ENCODE results near the gene GTF2F2. TPM values are rescaled to one million over a fixed set of nuclear protein-coding genes. Genes with fewer than 3 reads are reported as not detected.

The GTF2F2 gene
- total and polyA plus RNA-seq, 2 experiments from 2014 or later: 15.5 to 21.3 TPM

GRCh38 chr13:45200701-45201232 lies 80.5 kb downstream of the GTF2F2 start, which contains the start of gene KCTD4:
Gene KCTD4 (minus strand): TSS chr13:45201045. CDS start chr13:45194567, 6,478 bp downstream.
- no peaks in the 10 kb centered on the region for H3K27me3 ChIP-seq
- H3K4me3 ChIP-seq: no peak within 1 kb of the TSS
- peaks cover 4% of the 10 kb centered on the region for H3K4me1 ChIP-seq (ENCODE audit: low read depth)
- no peak within 1 kb of the TSS for H3K27ac ChIP-seq
- no peak for TF ChIP-seq CTCF (IDR thresholded peaks at IDR 0.05; ENCODE audit: low read depth, low read length)
- H3K9me3 ChIP-seq (ENCODE audit: low read depth): no peaks in the 10 kb centered on the region
- H3K36me3 ChIP-seq: no peaks in the 10 kb centered on the region
- peak in 1 of 2 donors; percentile 11 for DNase-seq (ENCODE audit: low read depth in 1 of 2, low spot score in 1 of 2)

DNA sequence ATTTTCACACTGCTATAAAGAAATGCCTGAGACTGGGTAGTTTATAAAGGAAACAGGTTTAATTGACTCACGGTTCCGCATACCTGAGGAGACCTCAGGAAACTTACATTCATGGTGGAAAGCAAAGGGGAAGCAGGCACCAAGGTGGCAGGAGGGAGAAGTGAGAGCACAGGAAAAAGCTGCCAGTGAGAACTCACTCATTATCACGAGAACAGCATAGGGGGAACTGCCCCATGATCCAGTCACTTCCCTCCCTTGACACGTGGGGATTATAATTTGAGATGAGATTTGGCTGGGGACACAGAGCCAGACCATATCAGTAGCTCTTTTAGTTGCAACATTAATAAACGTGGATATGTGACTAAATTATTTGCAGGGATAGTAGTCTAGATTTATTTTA lies 84.8 kb downstream of the GTF2F2 start:
- TF ChIP-seq CTCF (IDR thresholded peaks at IDR 0.05; ENCODE audit: low read depth, low read length): no peak

DNA sequence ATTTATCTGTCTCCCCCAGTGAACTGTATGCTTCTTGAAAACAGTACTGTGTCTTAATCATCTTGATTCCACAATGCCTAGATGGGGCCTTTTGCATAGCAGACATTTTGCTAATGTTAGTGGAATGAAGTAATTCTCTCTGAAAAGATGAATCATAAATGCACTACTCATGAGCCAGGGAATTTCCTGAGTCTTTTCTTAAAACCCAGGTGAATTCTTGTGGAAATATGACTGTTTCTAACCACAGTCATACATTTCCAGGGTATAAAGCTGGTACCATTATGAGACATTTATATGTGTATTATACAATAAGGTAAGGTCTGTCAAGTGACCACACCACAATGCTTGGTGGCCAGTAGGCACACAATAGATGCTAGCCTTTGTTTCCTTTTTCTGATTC lies 86.0 kb downstream of the GTF2F2 start:
- Histone ChIP-seq H3K4me1 (ENCODE audit: low read depth) (no peaks in the 10 kb centered on the region), H3K9me3 (ENCODE audit: low read depth) (no peaks in the 10 kb centered on the region), H3K27me3 (no peaks in the 10 kb centered on the region), H3K36me3 (peaks cover 5% of the 10 kb centered on the region), H3K27ac (no peak overlapping the region), H3K4me3 (no peak overlapping the region)
- DNase-seq (ENCODE audit: low read depth in 1 of 2, low spot score in 1 of 2): peak in 1 of 2 donors; percentile 85
- TF ChIP-seq CTCF (IDR thresholded peaks at IDR 0.05; ENCODE audit: low read depth, low read length): no peak

More for the DNA sequence above, 84.8 kb downstream of the GTF2F2 start:
- Histone ChIP-seq H3K27ac (no peak overlapping the region), H3K27me3 (no peaks in the 10 kb centered on the region), H3K36me3 (peaks cover 5% of the 10 kb centered on the region), H3K4me3 (no peak overlapping the region), H3K4me1 (ENCODE audit: low read depth) (no peaks in the 10 kb centered on the region), H3K9me3 (ENCODE audit: low read depth) (no peaks in the 10 kb centered on the region)
- no peak for DNase-seq (ENCODE audit: low read depth in 1 of 2, low spot score in 1 of 2)

- Histone ChIP-seq H3K4me1 (ENCODE audit: low read depth) (no peaks in the 10 kb centered on the region), H3K36me3 (peaks cover 5% of the 10 kb centered on the region), H3K9me3 (ENCODE audit: low read depth) (no peaks in the 10 kb centered on the region), H3K27ac (no peak overlapping the region), H3K27me3 (no peaks in the 10 kb centered on the region), H3K4me3 (no peak overlapping the region)
- no peak for DNase-seq (ENCODE audit: low read depth in 1 of 2, low spot score in 1 of 2)
- TF ChIP-seq CTCF (IDR thresholded peaks at IDR 0.05; ENCODE audit: low read depth, low read length): no peak
These were observed 87.0 kb downstream of the GTF2F2 start for GRCh38 chr13:45207319-45207718.

DNA sequence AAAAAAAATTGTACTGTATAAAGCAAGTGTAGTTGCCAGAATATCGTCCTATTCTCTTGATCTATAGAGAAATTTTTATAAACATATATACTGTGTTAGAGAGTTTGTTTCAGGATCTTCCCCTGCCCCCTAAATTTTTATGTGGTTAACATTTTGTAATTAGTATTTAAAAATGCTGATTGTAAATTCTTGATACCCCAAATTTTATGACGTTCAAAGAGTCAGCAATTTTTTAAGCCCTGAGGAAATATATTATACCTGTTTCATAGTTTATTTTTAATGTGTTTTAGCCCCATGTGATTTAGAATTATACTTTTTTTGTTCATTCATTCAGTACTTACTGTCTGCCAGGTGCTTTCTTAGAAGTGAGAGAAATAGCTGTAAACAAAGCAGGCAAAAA lies 87.8 kb downstream of the GTF2F2 start:
- Histone ChIP-seq H3K9me3 (ENCODE audit: low read depth) (no peaks in the 10 kb centered on the region), H3K36me3 (peaks cover 5% of the 10 kb centered on the region), H3K27ac (no peak overlapping the region), H3K4me3 (no peak overlapping the region), H3K4me1 (ENCODE audit: low read depth) (no peaks in the 10 kb centered on the region), H3K27me3 (no peaks in the 10 kb centered on the region)
- DNase-seq (ENCODE audit: low read depth in 1 of 2, low spot score in 1 of 2): no peak
- TF ChIP-seq CTCF (IDR thresholded peaks at IDR 0.05; ENCODE audit: low read depth, low read length): no peak
